Erythroblast (primary cell): ENCODE results near the gene NR1H3.

ENCODE experiments used
- DNase-seq, 2 experiments: peaks; one replicate each; lab custom pipeline; 2025; lab: John Stamatoyannopoulos, UW
- GATA1 ChIP-seq: IDR thresholded peaks from 2 replicates; pipeline ENCODE4 v1.6.1; 2011; ENCODE audit warnings: low read depth, mild to moderate bottlenecking, control low read depth, low read length, moderate library complexity
- POLR2A ChIP-seq: IDR thresholded peaks from 2 replicates; pipeline ENCODE4 v1.6.1; 2011; ENCODE audit warnings: mild to moderate bottlenecking, low read length

The NR1H3 gene

GRCh38 chr11:47269002-47269828, 11.4 kb downstream of the NR1H3 start:
- DNase-seq: peak; percentile 87 to 90
- TF ChIP-seq POLR2A (peak; percentile 66), GATA1 (no peak)

GRCh38 chr11:47269829-47270305, 12.1 kb downstream of the NR1H3 start, which contains the start of gene MADD:
Gene MADD (plus strand): TSS chr11:47270133.
- no peak for TF ChIP-seq GATA1
- TF ChIP-seq POLR2A: peak; percentile 17
- peak; percentile 91 to 94 for DNase-seq

GRCh38 chr11:47270331-47271271, 12.8 kb downstream of the NR1H3 start:
- TF ChIP-seq GATA1 (no peak), POLR2A (peak; percentile 25)
- DNase-seq: peak; percentile 53 to 66

- DNase-seq: peak; percentile 37 to 43
- TF ChIP-seq POLR2A (no peak), GATA1 (no peak)
Measured at GRCh38 chr11:47271328-47271727, 13.5 kb downstream of the NR1H3 start.

- no peak for TF ChIP-seq POLR2A
- no peak for TF ChIP-seq GATA1
- peak; percentile 13 to 14 for DNase-seq
Measured at GRCh38 chr11:47271961-47272661, 14.3 kb downstream of the NR1H3 start.

- DNase-seq: peak; percentile 16 to 18
- TF ChIP-seq GATA1 (no peak), POLR2A (no peak)
Measured at GRCh38 chr11:47272706-47273105, 14.9 kb downstream of the NR1H3 start.

GRCh38 chr11:47274495-47275235, 16.9 kb downstream of the NR1H3 start:
- no peak for TF ChIP-seq POLR2A
- no peak for TF ChIP-seq GATA1
- DNase-seq: no peak

GRCh38 chr11:47276923-47277322, 19.1 kb downstream of the NR1H3 start:
- no peak for TF ChIP-seq GATA1
- TF ChIP-seq POLR2A: no peak
- peak; percentile 50 to 66 for DNase-seq

- DNase-seq: peak; percentile 41 to 68
Measured at GRCh38 chr11:47278058-47278457, 20.3 kb downstream of the NR1H3 start.

GRCh38 chr11:47278769-47279168, 21.0 kb downstream of the NR1H3 start:
- DNase-seq: no peak
- no peak for TF ChIP-seq GATA1
- no peak for TF ChIP-seq POLR2A

More at GRCh38 chr11:47278058-47278457, 20.3 kb downstream of the NR1H3 start:
- no peak for TF ChIP-seq GATA1
- TF ChIP-seq POLR2A: no peak

- no peak for TF ChIP-seq POLR2A
- TF ChIP-seq GATA1: no peak
- DNase-seq: no peak
Measured at GRCh38 chr11:47280099-47280498, 22.3 kb downstream of the NR1H3 start.

- DNase-seq: no peak
- TF ChIP-seq GATA1 (no peak), POLR2A (no peak)
Measured at GRCh38 chr11:47280860-47281259, 23.1 kb downstream of the NR1H3 start.

- no peak for DNase-seq
- TF ChIP-seq GATA1 (no peak), POLR2A (no peak)
Measured at GRCh38 chr11:47282462-47282861, 24.7 kb downstream of the NR1H3 start.
